ENCODE data around the gene TAGAP.

The TAGAP gene

DNA sequence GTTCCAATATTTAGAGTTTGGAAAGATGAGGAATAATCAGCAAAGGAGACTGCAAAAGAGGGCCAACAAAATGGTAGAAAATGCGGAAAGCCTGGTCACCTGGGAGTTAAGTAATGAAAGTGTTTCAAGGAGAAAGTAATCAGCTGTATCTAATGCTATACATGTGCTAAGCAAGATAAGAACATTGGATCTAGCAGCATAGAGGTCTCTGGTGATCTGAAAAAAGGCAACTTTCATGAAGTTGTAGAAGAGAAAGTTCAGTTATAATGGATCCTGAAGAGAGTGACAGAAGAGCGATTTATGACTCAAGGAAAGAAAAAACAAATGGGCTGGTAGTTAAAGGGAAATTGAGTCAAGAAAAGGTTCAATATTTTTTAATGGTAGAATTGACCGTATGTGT lies 40.2 kb downstream of the TAGAP start:
- Histone ChIP-seq H3K4me3 (no peak overlapping the region), H3K27me3 (no peaks in the 10 kb centered on the region), H3K27ac (no peak overlapping the region), H3K9me3 (no peaks in the 10 kb centered on the region), H3K4me1 (peaks cover 0 to 7% (median 0%) of the 10 kb centered on the region in 4 donors), H3K36me3 (no peaks in the 10 kb centered on the region)
- no peak for DNase-seq
- intact Hi-C loops (cut with DNase I; ENCODE audit: low total_unique reads), result no loop called here
- TF ChIP-seq, protein P1, sequence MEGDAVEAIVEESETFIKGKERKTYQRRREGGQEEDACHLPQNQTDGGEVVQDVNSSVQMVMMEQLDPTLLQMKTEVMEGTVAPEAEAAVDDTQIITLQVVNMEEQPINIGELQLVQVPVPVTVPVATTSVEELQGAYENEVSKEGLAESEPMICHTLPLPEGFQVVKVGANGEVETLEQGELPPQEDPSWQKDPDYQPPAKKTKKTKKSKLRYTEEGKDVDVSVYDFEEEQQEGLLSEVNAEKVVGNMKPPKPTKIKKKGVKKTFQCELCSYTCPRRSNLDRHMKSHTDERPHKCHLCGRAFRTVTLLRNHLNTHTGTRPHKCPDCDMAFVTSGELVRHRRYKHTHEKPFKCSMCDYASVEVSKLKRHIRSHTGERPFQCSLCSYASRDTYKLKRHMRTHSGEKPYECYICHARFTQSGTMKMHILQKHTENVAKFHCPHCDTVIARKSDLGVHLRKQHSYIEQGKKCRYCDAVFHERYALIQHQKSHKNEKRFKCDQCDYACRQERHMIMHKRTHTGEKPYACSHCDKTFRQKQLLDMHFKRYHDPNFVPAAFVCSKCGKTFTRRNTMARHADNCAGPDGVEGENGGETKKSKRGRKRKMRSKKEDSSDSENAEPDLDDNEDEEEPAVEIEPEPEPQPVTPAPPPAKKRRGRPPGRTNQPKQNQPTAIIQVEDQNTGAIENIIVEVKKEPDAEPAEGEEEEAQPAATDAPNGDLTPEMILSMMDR (IDR thresholded peaks at IDR 0.05), result no peak

DNA sequence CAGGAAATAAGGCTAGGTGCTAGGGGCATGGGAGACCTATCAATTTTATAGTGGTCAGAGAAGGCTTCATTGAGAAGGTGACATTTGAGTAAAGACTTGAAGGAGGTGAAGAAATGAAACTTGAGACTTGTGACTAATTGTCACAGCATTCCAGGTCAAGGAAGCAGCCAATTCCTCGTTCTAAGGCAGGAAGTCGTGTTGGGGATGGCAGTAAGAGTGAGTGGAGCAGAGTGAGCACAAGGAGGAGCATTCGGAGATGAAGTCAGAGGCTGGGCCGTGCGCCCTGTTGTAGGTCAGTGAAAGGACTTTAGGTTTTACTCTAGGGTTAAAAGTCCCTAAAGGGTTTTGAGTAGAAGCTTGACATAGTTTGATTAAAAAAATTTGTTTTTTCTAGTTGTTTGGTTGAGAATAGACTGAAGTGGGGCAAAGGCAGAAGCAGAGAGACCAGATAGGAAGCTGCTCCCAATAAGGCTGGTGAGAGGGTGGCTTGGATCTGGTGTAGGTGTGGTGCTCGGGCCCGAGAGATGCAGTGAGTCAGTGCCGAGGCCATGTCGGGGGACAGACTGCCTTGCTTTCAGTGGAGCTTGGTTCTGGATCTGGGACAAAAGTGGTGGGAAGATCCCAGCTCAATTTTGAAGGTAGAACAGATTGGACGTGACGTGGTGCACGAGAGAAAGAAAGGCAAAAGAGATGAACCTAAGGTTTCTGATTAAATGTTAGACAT lies 42.2 kb downstream of the TAGAP start:
- Histone ChIP-seq H3K4me3 (no peak overlapping the region), H3K4me1 (peaks cover 0 to 13% (median 3%) of the 10 kb centered on the region in 4 donors), H3K9me3 (no peaks in the 10 kb centered on the region), H3K36me3 (no peaks in the 10 kb centered on the region), H3K27me3 (no peaks in the 10 kb centered on the region), H3K27ac (no peak overlapping the region)
- TF ChIP-seq, protein P1 (IDR thresholded peaks at IDR 0.05), result no peak
- DNase-seq, result no peak
- intact Hi-C loops (cut with DNase I; ENCODE audit: low total_unique reads), result no loop called here

DNA sequence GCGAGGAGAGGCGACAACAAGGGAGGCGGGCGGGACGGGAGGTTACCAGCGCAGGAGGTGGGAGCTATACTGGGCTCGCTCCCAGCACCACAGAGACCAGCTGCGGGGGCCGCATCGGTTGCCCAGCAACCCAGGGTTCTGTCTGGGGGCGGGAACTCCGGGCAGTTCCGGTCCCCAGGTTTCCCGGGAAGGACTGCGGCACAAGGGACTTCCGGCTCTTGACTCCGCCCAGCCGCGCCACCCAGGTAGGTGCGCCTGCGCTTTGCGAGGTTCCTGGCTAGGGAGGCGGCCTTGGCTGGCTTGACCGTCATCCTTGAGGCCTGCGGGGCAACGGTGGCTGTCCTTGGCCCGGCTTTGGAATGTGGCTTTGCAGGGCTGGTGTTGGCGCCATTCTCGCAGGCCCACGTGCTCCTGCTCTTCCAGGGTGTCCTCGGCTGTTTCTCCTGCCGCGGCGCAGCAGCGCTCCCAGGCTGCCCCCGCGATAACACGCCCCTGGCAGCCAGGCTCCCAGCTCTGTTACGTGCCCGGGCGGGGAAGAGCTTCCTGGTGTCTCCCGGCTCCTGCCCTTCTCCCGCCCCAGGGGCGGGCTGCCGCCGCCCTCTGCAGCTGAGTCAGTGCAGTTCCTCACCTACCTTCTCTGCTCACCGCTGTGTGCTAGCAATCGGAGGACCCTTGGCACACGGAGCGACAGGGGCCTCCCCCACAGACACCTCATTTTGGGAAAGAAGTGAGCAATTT lies 45.0 kb downstream of the TAGAP start, which contains the start of gene RSPH3:
Gene RSPH3, minus strand, starts transcription at position 537 of the 738 bp plus-strand sequence. CDS start 652 bp downstream, outside the sequence.
- no peaks in the 10 kb centered on the region for H3K36me3 ChIP-seq
- intact Hi-C loops (cut with DNase I; ENCODE audit: low total_unique reads), result loop anchor here (10.0 kb wide), 1 partner anchor 205 kb away; no protein-coding TSS in a partner anchor
- H3K27me3 ChIP-seq, result no peaks in the 10 kb centered on the region
- TF ChIP-seq, protein P1 (IDR thresholded peaks at IDR 0.05), result peak in 1 of 2 experiments; percentile 14
- peak within 1 kb of the TSS; percentile 71 to 79 for H3K4me3 ChIP-seq
- DNase-seq, result peak; percentile 86 to 95
- H3K9me3 ChIP-seq, result no peaks in the 10 kb centered on the region
- H3K4me1 ChIP-seq, result peaks cover 0 to 13% (median 3%) of the 10 kb centered on the region in 4 donors
- peak within 1 kb of the TSS; percentile 75 to 76 for H3K27ac ChIP-seq

DNA sequence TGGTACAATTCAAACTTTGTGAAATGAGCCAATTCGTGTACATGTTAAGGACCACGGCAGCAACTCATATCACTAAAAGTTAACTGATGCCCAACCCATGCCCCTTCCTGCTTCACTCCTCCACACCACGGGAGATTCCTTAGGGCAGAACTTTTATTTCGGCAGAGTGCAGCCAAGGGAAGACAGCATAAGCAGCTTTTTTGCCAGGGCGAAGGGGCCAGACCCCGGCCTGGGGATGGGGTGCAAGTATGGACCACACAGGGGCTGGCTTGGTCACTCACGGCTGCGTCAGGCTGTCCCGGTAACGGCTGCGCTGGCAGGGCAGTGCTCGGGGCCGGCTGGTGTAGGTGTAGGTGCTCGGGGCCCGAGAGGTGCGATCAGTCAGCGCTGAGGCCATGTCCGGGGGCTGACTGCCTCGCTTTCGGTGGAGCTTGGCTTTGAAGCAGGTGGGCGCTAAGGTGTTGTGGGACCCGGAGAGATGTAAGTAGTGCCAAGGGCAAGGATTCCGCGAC lies 45.6 kb downstream of the TAGAP start:
- Histone ChIP-seq H3K27me3 (no peaks in the 10 kb centered on the region), H3K36me3 (no peaks in the 10 kb centered on the region), H3K27ac (peak overlapping the region; percentile 75 to 76), H3K4me3 (peak overlapping the region; percentile 71 to 79), H3K4me1 (peaks cover 0 to 13% (median 3%) of the 10 kb centered on the region in 4 donors), H3K9me3 (no peaks in the 10 kb centered on the region)
- peak in 1 of 2 donors; percentile 67 for DNase-seq
- TF ChIP-seq, protein P1 (IDR thresholded peaks at IDR 0.05), result no peak
- intact Hi-C loops (cut with DNase I; ENCODE audit: low total_unique reads), result loop anchor here (10.0 kb wide), 1 partner anchor 204 kb away; no protein-coding TSS in a partner anchor

DNA sequence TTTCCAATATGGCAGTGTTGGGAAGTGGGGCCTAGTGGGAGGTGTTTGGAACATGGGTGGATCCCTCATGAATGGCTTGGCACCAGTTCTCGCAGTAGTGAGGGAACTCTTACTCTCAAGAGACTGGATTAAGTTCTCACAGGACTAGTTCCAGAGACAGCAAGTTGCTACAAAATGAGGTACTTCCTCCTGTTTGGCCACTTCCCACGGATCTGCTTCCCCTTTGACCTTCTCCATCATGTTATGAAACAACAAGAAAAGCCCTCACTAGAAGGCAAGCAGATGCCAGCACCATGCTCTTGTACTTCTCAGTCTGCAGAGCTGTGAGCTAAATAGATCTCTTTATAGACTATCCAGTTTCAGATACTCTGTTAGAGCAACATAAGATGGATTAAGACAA lies 47.9 kb downstream of the TAGAP start:
- intact Hi-C loops (cut with DNase I; ENCODE audit: low total_unique reads), result loop anchor here (10.0 kb wide), 1 partner anchor 202 kb away; no protein-coding TSS in a partner anchor
- DNase-seq, result no peak
- no peaks in the 10 kb centered on the region for H3K9me3 ChIP-seq
- H3K27ac ChIP-seq, result no peak overlapping the region
- TF ChIP-seq, protein P1 (IDR thresholded peaks at IDR 0.05), result no peak
- peaks cover 0 to 13% (median 3%) of the 10 kb centered on the region in 4 donors for H3K4me1 ChIP-seq
- no peak overlapping the region for H3K4me3 ChIP-seq
- peaks cover 0 to 15% (median 15%) of the 10 kb centered on the region in 3 donors for H3K36me3 ChIP-seq
- no peaks in the 10 kb centered on the region for H3K27me3 ChIP-seq
